Brain microvascular endothelial cell (primary cell): ENCODE results near the gene LAPTM5.

Experiments
- DNase-seq: peaks from one replicate; pipeline ENCODE4 v3.0.0-alpha.2; 2020
- H3K27ac ChIP-seq: fragments of 250-450 bp; sonication (Bioruptor Pico); 2 replicates; pipeline ENCODE4 v1.5.1; 2020; ENCODE audit warnings: mild to moderate bottlenecking, moderate library complexity
- H3K27me3 ChIP-seq: fragments of 250-450 bp; sonication (Bioruptor Pico); replicated peaks from 2 replicates; pipeline ENCODE4 v1.5.1; 2020; ENCODE audit warnings: mild to moderate bottlenecking
- H3K36me3 ChIP-seq: fragments of 250-450 bp; sonication (Bioruptor Pico); replicated peaks from 2 replicates; pipeline ENCODE4 v1.5.1; 2020; ENCODE audit warnings: mild to moderate bottlenecking
- H3K4me3 ChIP-seq: 2 replicates; pipeline ENCODE4 v1.5.1; 2011; ENCODE audit warnings: low read depth, mild to moderate bottlenecking, control low read depth, low read length, moderate library complexity
- in situ Hi-C: cut with HindIII; loops from 2 replicates; pipeline ENCODE4 v1.10.0; 2017; ENCODE audit warnings: low sequenced_read_pairs, low pct_ligation_motif_present
- TF ChIP-seq, protein P1 (sequence below): IDR thresholded peaks from 2 replicates; pipeline ENCODE4 v1.5.1; 2011; ENCODE audit warnings: low read depth, mild to moderate bottlenecking, moderate library complexity, low read length, control low read depth, inconsistent platforms; ENCODE audit errors: missing control alignments

The LAPTM5 gene

GRCh38 chr1:30716646-30717045 is 40.9 kb downstream of the LAPTM5 start:
- Histone ChIP-seq H3K4me3 (no peak overlapping the region), H3K27ac (no peak overlapping the region), H3K27me3 (peaks cover 2% of the 10 kb centered on the region), H3K36me3 (no peaks in the 10 kb centered on the region)
- TF ChIP-seq, protein P1, sequence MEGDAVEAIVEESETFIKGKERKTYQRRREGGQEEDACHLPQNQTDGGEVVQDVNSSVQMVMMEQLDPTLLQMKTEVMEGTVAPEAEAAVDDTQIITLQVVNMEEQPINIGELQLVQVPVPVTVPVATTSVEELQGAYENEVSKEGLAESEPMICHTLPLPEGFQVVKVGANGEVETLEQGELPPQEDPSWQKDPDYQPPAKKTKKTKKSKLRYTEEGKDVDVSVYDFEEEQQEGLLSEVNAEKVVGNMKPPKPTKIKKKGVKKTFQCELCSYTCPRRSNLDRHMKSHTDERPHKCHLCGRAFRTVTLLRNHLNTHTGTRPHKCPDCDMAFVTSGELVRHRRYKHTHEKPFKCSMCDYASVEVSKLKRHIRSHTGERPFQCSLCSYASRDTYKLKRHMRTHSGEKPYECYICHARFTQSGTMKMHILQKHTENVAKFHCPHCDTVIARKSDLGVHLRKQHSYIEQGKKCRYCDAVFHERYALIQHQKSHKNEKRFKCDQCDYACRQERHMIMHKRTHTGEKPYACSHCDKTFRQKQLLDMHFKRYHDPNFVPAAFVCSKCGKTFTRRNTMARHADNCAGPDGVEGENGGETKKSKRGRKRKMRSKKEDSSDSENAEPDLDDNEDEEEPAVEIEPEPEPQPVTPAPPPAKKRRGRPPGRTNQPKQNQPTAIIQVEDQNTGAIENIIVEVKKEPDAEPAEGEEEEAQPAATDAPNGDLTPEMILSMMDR: no peak
- no peak for DNase-seq
- in situ Hi-C loops: no loop called here

DNA sequence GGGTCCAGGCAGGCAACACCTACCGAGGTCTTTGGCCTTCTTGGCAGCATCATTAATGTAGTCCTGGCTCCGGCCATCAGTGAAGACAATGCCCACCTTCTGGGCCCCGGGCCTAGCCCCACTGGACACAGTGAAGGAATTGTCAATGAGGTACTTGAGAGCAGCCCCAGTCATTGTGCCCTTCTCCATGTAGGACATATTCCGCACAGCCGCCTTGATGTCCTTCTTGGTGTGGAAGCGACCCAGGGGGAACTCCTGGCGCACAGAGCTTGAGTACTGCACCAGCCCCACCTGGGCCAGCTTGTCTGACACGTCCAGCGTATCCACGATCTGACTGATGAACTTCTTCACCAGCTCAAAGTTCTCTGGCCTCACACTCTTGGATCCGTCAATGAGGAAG is 41.7 kb downstream of the LAPTM5 start:
- TF ChIP-seq, protein P1: no peak
- H3K27me3 ChIP-seq: peaks cover 2% of the 10 kb centered on the region
- in situ Hi-C loops: no loop called here
- H3K36me3 ChIP-seq: no peaks in the 10 kb centered on the region
- DNase-seq: no peak
- no peak overlapping the region for H3K4me3 ChIP-seq
- no peak overlapping the region for H3K27ac ChIP-seq

GRCh38 chr1:30715216-30715615 is 42.4 kb downstream of the LAPTM5 start:
- no peaks in the 10 kb centered on the region for H3K36me3 ChIP-seq
- TF ChIP-seq, protein P1: peak; percentile 65
- in situ Hi-C loops: no loop called here
- no peak overlapping the region for H3K27ac ChIP-seq
- H3K4me3 ChIP-seq: no peak overlapping the region
- no peak for DNase-seq
- peaks cover 2% of the 10 kb centered on the region for H3K27me3 ChIP-seq

GRCh38 chr1:30714536-30715090 is 43.0 kb downstream of the LAPTM5 start:
- DNase-seq: no peak
- Histone ChIP-seq H3K27ac (no peak overlapping the region), H3K36me3 (no peaks in the 10 kb centered on the region), H3K4me3 (no peak overlapping the region), H3K27me3 (peaks cover 2% of the 10 kb centered on the region)
- in situ Hi-C loops: no loop called here
- TF ChIP-seq, protein P1: no peak

- no peak overlapping the region for H3K4me3 ChIP-seq
- peaks cover 2% of the 10 kb centered on the region for H3K27me3 ChIP-seq
- in situ Hi-C loops: no loop called here
- TF ChIP-seq, protein P1: no peak
- H3K27ac ChIP-seq: no peak overlapping the region
- H3K36me3 ChIP-seq: no peaks in the 10 kb centered on the region
- DNase-seq: no peak
Observed at GRCh38 chr1:30714025-30714424, 43.5 kb downstream of the LAPTM5 start.

DNA sequence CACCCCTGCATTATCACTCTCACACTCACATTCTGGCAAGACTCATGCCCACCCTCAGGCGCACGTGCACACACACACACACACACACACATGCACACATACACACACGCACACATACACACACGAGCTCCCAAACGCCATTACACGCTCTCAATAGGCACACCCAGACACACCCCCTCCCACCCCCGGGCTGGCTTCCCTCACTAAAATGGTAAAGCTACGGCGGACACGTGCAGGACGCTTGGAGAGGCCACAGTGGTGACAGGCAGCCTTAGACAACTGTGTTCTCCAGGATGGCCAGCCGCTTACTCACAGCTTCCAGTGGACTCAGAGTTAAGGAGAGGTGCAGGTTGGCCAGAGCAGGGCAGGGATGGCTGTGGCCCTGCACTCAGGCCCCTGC is 44.3 kb downstream of the LAPTM5 start:
- Histone ChIP-seq H3K4me3 (no peak overlapping the region), H3K27ac (no peak overlapping the region), H3K36me3 (no peaks in the 10 kb centered on the region), H3K27me3 (peaks cover 2% of the 10 kb centered on the region)
- in situ Hi-C loops: no loop called here
- no peak for DNase-seq
- TF ChIP-seq, protein P1: no peak
